Stimulated activated CD4-positive, alpha-beta T cell treated with anti-CD3 and anti-CD28 coated beads, Interleukin-1b, Interleukin-23, amount 100 ng/mL, for 1 hour (primary cell): ENCODE measurements around the gene CACNA1H.
"Not testable (repeated sequence)": the region's sequence is repeated elsewhere in the genome, so short reads cannot be mapped to it uniquely, and the experiment has no call there.

Experiments used
- DNase-seq, 2 donors: peaks; one replicate each; pipeline ENCODE4 v3.0.0-alpha.2; 2020; ENCODE audit warnings: low read depth in 2 of 2

CACNA1H gene

GRCh38 chr16:1193825-1194581, 41.1 kb downstream of the CACNA1H start:
- DNase-seq, result no peak

GRCh38 chr16:1194665-1195392, 41.9 kb downstream of the CACNA1H start:
- DNase-seq, result peak in 1 of 2 donors; percentile 9

- DNase-seq, result no peak
These were observed 42.4 kb downstream of the CACNA1H start for GRCh38 chr16:1195393-1195666.

DNA sequence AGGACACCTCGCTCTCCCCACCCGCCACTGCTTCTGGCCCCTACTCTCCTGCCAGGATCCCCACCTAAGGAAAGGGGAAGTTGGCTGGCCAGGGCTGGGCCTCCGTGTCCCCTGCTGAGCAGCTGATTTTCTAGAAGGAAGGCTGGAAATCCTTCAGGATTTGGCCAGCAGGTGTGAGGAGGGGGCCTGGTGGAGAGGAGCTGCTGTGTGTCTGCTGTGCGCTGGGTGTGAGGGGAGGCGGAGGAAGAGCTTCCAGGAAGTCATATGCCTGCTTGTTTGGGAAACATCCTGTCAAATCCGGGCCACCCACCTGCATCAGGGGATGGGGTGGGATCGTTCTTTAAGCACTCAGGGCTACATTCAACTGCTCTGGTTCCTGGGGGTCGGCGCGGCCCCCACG, 43.6 kb downstream of the CACNA1H start:
- DNase-seq, result no peak

- DNase-seq, result no peak
These were observed 44.4 kb downstream of the CACNA1H start for GRCh38 chr16:1197237-1197866.

- no peak for DNase-seq
These were observed 45.3 kb downstream of the CACNA1H start for GRCh38 chr16:1198194-1198593.

- DNase-seq, result not testable (repeated sequence)
These were observed 45.9 kb downstream of the CACNA1H start for GRCh38 chr16:1198671-1199346.

- DNase-seq, result no peak
These were observed 46.6 kb downstream of the CACNA1H start for GRCh38 chr16:1199347-1200013.

DNA sequence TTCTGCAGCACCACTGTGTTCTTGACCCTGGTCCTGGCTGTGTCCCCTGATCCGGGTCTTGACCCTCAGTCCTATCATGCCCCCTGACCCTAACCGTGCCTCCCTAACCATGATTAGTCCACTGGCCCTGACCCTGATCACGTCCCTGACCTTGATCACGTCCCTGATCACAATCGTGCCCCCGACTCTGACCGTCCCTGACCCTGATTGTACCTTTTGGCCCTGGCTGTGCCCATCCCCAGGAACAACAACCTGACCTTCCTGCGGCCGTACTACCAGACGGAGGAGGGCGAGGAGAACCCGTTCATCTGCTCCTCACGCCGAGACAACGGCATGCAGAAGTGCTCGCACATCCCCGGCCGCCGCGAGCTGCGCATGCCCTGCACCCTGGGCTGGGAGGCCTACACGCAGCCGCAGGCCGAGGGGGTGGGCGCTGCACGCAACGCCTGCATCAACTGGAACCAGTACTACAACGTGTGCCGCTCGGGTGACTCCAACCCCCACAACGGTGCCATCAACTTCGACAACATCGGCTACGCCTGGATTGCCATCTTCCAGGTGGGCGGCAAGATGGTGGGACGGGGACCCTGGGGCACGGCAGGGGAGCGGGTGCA, 47.2 kb downstream of the CACNA1H start:
- no peak for DNase-seq

GRCh38 chr16:1201444-1201843, 48.5 kb downstream of the CACNA1H start:
- no peak for DNase-seq

GRCh38 chr16:1202274-1202673, 49.4 kb downstream of the CACNA1H start:
- DNase-seq, result no peak

DNA sequence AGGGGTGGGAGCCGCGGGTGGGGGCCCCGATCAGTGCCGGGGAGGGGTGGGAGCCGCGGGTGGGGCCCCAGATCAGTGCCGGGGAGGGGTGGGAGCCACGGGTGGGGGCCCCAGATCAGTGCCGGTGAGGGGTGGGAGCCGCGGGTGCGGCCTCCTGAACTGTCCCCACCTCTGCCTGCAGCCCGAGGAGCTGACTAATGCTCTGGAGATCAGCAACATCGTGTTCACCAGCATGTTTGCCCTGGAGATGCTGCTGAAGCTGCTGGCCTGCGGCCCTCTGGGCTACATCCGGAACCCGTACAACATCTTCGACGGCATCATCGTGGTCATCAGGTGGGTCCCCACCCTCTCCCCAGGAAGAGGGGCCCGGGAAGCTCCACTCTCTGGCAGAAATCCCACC, 52.0 kb downstream of the CACNA1H start:
- DNase-seq, result no peak

DNA sequence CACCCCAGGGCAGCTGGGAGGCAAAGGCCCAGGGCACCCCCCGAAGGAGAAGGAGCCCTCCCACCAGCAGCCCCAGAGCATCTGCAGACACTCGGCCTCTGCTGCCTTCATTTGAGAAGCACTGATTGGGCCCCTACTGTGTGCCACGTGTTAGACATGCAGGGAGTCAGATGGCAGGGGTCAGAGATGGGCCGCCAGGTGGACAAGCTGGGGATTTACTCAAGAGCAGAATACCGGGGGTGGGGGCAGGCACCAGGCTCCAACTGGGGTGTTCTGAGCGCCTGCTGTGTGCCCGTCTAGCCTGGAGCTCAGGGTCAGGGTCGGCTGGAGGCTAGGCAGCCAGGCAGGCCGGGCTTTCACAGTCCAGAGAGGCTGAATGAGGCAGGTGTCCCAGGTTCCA, 53.4 kb downstream of the CACNA1H start:
- no peak for DNase-seq

- no peak for DNase-seq
These were observed 53.9 kb downstream of the CACNA1H start for GRCh38 chr16:1206786-1207185.

DNA sequence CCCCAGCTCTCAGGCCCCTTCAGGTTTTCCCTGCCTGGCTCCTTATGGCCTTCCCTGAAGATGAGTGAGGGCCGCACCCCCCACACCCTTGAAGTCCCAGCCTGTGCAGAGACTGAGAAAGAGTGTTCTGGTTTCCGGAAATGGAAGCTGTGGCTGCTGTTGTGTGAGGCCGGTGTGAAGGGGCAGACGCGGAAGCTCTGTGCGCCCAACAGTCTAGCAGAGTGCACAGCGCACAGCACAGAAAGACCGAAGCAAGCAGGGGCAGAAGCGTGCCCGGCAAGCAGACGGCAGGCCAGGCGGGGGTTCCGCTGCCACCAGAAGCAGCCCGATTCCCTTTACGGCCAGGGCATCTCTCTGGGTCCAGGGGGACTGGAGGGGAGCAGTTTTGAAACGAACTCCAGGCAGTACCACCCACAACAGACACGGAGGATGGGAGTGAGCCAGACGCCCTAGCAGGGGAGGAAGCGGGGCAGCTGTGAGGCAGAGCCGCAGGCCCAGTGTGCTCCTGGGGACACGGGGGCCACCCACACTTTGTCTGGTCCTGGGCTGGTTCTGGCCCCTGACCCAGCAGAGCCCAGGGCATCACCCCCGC, 55.4 kb downstream of the CACNA1H start:
- DNase-seq, result no peak

- no peak for DNase-seq
These were observed 56.2 kb downstream of the CACNA1H start for GRCh38 chr16:1209081-1209480.

DNA sequence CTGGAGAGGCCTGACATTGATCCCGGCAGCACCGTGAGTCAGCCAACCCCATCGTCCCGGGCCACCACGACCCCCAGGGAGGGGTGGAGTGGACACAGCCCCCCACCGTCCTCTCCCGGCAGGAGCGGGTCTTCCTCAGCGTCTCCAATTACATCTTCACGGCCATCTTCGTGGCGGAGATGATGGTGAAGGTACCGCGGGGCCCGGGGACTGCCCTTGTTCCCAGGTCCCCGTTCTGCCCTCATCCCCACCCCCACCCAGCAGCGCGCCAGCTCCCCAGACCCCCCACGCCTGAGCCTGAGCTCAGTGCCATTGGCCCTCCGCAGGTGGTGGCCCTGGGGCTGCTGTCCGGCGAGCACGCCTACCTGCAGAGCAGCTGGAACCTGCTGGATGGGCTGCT, 57.6 kb downstream of the CACNA1H start:
- no peak for DNase-seq

GRCh38 chr16:1211451-1212268, 58.8 kb downstream of the CACNA1H start:
- no peak for DNase-seq

GRCh38 chr16:1212616-1213194, 59.8 kb downstream of the CACNA1H start:
- no peak for DNase-seq

- DNase-seq, result no peak
These were observed 60.3 kb downstream of the CACNA1H start for GRCh38 chr16:1213231-1213630.
